ENCODE results near the gene TMEM143.

- TF ChIP-seq CTCF (IDR thresholded peaks at IDR 0.05): no peak
- TF ChIP-seq POLR2AphosphoS5 (IDR thresholded peaks at IDR 0.05; ENCODE audit: insufficient read depth in 1 of 2, low read depth in 1 of 2): peak in 1 of 2 donors; percentile 79
Measured at GRCh38 chr19:48325265-48325910, 38.4 kb downstream of the TMEM143 start, which contains the start of gene EMP3.
